ENCODE measurements around the gene FOXJ3.

The FOXJ3 gene

GRCh38 chr1:42163536-42164503 is 171.2 kb downstream of the FOXJ3 start:
- no peak for DNase-seq

DNA sequence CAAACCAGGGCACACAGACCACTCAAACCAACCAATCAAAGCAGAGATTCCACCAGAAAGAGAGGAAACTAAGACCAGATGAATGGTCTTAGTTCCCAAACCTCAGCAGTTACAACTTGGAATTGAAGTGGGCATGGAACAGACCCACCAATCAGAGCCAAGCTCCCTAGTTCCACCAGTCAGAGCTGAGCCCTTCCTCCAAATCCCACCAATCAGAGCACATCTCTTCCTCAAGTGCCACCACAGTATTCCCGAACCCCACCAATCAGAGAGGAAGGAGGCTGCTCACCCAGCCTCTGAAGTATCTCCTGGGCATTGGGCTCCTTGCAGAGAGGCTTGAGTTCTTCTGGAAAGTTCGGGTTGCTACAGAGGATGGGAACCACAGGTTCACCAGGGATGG is 171.9 kb downstream of the FOXJ3 start:
- DNase-seq, result no peak

DNA sequence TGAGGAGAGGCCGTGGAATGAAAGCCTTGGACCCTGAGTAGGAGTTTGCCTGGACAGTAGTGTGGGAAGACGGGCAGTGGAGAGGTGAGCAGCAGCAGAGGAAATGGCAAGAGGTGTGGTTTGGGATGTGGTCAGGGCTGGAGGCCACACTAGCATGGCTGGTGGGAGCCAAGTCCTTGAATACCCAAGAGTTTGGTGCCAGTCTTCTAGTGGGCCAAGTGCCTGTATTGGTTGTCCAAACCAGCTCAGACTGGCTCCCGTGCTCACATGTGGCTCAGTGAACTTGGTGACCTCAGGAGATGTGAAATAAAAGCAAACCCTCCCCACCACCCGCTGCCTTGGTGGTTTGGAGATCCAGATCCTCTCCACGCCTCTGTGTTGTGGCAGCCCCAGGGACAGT is 172.9 kb downstream of the FOXJ3 start:
- DNase-seq, result no peak

GRCh38 chr1:42158189-42158588 is 176.8 kb downstream of the FOXJ3 start:
- no peak for DNase-seq

DNA sequence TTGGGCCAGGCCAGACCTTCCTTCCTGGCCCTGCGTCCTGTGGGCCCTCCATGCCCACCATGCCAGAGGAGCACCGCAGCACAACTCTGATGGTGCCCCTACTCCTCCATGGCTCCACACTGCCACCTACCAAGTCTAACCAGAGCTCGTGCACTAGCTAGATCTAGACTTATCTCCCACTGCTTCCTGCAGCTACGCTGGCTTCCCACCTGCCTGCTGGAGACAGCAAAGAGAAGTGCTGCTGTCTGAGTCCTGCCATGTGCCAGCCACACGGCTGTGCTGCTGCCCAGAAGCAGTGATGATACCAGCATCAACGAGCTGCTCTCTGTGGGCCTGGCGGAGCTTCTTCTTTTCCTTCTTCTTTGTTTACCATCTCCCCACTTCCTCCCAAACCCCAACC is 177.4 kb downstream of the FOXJ3 start:
- DNase-seq, result no peak

DNA sequence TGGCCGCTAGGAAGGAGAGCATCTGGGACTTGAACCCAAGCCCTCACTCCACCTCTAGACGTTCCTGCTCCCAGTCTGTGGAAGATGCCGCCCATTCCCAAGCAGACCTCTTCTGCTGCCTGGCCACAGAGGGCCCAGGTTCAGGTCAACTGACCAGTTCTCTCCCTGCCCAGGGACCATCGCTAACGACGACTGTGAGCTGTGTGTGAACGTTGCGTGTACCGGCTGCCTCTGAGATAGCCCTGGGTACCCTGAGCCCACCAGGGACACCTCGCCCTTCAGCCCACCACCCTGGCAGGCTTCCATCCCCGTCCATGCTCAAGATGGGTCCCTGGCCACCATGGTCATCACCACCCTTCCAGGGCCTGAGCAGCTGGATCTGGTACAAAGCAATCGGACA is 179.7 kb downstream of the FOXJ3 start:
- no peak for DNase-seq

GRCh38 chr1:42154685-42155084 is 180.3 kb downstream of the FOXJ3 start:
- DNase-seq, result no peak

DNA sequence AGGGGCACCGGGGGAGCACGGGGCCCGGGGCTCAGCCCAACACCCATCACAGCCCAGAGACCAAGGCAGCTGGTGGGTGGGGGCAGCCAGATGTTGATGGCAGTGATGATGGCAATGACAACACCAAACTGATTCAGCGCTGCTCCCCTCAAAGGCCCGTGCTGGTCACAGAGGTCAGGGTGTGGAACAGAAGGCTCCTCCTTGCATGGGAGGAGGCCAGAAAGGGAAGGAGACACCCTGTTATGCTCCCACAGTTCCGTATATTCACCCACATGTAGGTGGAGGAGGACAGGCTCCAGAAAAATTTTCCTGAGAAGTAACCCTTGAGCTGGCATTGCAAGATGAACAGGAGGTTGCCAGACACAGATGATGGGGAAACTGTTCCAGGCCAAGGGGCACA is 181.4 kb downstream of the FOXJ3 start:
- no peak for DNase-seq

DNA sequence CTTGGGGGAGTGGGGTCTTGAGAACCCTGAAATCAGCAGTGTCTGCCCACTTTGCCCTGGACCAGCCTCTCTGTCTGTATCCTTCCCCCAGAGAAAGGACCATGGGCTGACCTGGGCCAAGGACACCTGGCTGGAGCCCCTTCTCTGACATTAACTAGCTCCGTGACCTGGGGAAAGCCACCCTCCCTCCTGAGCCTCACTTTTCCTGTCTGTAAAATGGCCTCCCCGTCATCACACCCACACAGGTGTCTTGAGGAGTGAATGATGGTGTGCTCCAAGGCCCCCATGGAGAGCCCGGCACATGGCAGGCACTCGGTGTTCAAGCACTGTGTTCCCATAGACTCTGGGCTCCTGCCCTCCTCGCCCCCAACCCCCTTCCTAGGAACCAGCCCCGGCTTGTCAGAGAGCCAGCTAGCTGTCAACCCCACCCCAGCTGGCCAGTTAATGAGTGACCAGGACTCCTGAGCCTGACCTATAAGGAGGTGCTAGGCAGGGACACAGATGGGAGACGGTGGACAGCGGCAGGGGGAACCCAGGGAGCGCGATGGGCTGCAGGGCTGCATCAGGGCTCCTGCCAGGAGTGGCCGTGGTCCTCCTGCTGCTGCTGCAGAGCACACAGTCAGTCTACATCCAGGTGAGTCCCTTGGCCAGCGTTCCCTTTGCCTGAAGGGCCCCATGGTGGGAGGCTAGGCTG is 182.0 kb downstream of the FOXJ3 start, which contains the start of gene GUCA2B:
Gene GUCA2B (plus strand): TSS at position 504 of the 694 bp plus-strand sequence. CDS start 41 bp downstream, at position 545.
- DNase-seq, result no peak

DNA sequence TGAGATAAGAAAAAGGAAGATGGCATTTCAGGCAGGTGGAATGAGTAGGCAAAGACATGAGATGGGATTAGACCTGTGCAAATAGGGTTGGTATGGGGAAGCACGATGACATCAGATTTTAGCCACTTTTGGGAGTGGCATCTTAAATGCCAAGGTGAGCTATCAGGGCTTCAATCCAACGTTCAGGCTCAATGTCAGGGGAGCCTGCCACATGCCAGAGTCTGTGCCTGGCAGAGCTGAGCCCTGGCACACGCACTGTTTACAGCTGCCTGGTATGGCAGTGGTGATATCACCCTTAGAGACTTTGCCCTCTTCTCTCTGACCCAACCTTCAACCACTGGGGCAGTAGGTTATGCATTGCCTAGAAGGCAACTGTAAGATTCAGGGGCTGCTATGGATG is 182.9 kb downstream of the FOXJ3 start:
- no peak for DNase-seq

DNA sequence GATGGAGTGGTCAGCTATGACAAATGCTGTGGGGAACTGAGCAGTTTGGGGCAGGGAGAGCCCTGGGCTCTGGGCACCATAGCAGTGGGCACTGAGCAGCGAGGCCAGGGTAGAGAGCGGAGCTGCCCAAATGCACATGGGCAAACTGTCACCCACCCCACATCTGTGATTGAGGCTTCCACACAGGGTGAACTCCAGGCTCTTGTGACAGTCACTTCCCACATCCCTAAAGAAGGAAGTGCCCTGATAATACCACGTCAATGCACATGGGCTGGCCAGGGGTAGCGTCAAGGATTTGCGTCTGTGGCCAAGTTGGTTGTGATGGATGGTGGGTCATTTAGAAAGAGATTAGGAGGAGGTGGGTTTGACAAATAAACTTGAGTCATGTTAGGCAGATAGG is 184.4 kb downstream of the FOXJ3 start:
- DNase-seq, result no peak

DNA sequence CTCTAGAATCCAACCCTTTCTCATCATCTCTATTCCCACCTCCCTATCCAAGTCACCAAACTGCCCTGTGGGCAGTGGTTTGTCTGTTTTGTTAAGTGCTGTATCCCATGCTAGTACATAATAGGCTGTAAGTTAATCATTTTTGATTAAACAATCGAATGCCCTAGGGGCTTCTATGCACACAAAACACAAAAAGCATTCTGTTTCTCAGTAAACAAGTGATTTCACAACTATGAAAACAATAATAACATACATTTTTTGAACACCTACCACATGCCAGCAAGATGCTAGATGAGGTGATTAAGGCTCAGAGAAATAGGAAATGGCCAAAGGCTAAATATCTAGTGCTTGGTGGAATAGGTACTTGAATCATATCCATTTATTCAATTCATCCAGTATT is 186.9 kb downstream of the FOXJ3 start:
- DNase-seq, result no peak

DNA sequence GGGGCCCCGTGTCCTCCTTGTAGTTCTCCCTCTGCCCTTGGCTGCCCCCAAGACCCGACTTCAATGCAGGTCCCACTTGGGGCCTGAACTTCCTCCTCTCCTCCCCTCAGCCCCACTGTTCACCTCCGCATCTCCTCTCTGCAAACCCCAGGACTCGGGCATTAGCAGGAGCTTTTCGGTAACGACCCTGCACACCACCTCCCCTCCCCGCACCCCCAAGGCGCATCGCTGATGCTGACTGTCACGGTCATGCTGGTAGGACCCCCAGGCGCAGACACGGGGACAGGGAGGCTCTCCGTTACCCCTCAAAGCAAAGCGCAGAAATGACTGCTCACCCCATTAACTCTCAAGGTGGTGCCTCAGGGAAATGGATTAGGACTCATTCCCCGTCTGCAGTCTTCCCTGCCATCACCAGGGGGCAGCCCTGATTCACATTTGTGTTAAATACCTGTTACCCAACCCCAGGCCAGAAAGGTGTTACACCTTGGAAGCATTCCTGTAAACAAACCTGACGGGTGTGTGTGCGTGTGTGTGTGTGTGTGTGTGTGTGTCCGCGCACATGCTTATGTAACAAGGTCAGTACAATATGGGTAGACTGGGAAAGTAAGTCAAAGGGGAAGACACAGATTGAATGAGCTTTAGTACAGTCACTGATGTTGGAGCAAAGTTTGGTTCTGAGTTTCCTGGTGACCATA is 188.3 kb downstream of the FOXJ3 start:
- DNase-seq, result peak; percentile 79

DNA sequence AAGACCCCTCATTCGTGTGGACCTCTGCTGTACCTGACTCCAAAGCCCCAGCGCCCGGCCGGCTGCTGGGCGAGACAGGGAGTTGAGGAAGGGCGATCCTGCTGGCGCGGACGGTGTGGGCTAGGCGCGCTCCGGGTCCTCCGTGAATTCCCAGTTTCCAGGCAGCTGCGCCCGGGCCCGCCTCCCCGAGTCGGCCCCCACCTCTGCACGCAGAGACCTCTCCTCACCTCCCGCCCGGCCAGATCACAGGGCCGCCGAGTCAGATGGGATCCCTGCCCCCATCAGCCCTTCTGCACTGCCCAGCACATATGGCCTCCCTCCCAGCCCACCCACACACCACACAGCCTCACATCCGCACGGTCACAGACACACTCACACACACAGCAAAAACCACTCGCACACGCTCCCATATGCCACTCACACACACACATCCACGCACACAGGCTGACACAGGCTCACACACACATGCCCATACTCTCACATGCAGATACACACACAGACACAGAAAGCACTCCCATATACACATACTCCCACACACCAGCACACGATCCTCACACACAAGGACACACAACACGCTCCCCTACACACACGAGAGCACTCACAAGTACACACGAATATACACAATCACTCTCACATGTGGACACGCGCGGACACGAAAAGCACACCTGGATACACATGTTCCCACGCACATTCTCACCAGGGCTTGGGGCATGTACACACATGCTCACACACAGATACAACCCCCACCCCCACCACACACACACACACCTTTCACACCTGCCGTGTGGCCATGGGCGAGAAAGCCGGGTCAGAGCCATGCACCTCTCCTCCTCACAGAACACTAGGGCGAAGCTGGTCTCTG is 189.0 kb downstream of the FOXJ3 start:
- DNase-seq, result no peak

- no peak for DNase-seq
Measured at GRCh38 chr1:42145389-42145716, 189.7 kb downstream of the FOXJ3 start.

DNA sequence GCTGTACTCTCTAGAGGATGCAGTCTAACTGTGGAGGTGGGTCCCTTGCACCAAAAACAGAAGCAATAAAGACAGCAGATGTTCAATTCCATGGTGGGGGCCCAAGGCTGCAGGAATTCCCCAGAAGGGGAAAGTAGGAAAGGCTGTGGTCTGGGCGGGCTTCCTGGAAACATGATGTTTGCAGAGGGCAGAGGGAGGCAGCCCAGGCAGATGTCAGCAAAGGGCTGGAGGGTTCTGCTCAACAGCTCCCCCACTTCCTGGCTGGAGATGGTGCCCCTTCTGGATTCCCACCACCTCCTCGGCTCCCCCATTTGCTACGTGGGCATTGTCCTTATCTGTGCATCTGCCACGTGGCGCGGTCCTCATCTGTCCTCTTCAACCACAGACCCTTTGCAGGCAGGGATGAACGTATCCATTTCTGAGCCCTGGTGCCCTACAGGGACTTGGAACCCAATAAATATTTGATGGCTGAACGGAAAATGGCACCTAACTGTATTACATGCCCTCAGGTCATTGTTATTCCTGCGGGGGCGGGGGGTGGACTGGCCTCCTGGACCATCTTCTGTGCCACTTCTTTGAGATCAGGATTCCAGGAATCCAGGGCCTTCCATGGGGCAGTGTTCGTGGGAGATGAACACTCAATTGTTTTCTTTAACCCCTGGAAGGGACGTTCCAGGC is 190.2 kb downstream of the FOXJ3 start:
- DNase-seq, result no peak

GRCh38 chr1:42143896-42144710 is 190.9 kb downstream of the FOXJ3 start:
- no peak for DNase-seq

GRCh38 chr1:42142894-42143675 is 191.9 kb downstream of the FOXJ3 start:
- DNase-seq, result peak; percentile 26

GRCh38 chr1:42141978-42142377 is 193.1 kb downstream of the FOXJ3 start:
- DNase-seq, result no peak

- DNase-seq, result no peak
Measured at GRCh38 chr1:42140191-42140590, 194.8 kb downstream of the FOXJ3 start.
